Glutamatergic neuron (in vitro differentiated cells): ENCODE data around the gene RAB39A. TPM values are rescaled to one million over a fixed set of nuclear protein-coding genes. Genes with fewer than 3 reads are reported as not detected.
"Not testable (repeated sequence)": the region's sequence is repeated elsewhere in the genome, so short reads cannot be mapped to it uniquely, and the experiment has no call there.

Source experiments
- DNase-seq: peaks from one replicate; pipeline ENCODE4 v3.0.0; 2022
- H3K27ac Mint-ChIP-seq: one replicate; pipeline ENCODE4 v1.8.0; 2020; ENCODE audit warnings: mild to moderate bottlenecking, mixed read lengths, inconsistent platforms; ENCODE audit not compliant: unreplicated experiment
- H3K27me3 Mint-ChIP-seq: one replicate; pipeline ENCODE4 v1.8.0; 2020; ENCODE audit warnings: mild to moderate bottlenecking, moderate library complexity, mixed read lengths, inconsistent platforms; ENCODE audit not compliant: unreplicated experiment
- H3K36me3 Mint-ChIP-seq: one replicate; pipeline ENCODE4 v1.8.0; 2020; ENCODE audit warnings: mild to moderate bottlenecking, mixed read lengths, inconsistent platforms; ENCODE audit not compliant: unreplicated experiment
- H3K4me1 Mint-ChIP-seq: one replicate; pipeline ENCODE4 v1.8.0; 2020; ENCODE audit warnings: mild to moderate bottlenecking, low read depth, mixed read lengths, inconsistent platforms; ENCODE audit not compliant: unreplicated experiment
- H3K4me3 Mint-ChIP-seq: one replicate; pipeline ENCODE4 v1.8.0; 2020; ENCODE audit warnings: mild to moderate bottlenecking, mixed read lengths, inconsistent platforms; ENCODE audit not compliant: unreplicated experiment
- H3K9me3 Mint-ChIP-seq: one replicate; pipeline ENCODE4 v1.8.0; 2020; ENCODE audit warnings: mild to moderate bottlenecking, moderate library complexity, mixed read lengths, inconsistent platforms; ENCODE audit not compliant: unreplicated experiment
- total RNA-seq: library from RNA; stranded (reverse); fragmentation: NEBNext Ultra II Directional; extraction: Animal tissue kit (Norgen Biotek cat#: 25700); gene quantifications from one replicate; pipeline ENCODE4 v1.2.1, GENCODE V29; 2021; ENCODE audit not compliant: unreplicated experiment
- TF ChIP-seq, protein P1 (sequence below): fragments of 200-600 bp; sonication (generic); IDR thresholded peaks from one replicate; pipeline ENCODE4 v1.5.0; 2021; ENCODE audit not compliant: partially characterized antibody, unreplicated experiment

RAB39A gene
- total RNA-seq, 1 donor from 2014 or later, result 21.9 TPM

DNA sequence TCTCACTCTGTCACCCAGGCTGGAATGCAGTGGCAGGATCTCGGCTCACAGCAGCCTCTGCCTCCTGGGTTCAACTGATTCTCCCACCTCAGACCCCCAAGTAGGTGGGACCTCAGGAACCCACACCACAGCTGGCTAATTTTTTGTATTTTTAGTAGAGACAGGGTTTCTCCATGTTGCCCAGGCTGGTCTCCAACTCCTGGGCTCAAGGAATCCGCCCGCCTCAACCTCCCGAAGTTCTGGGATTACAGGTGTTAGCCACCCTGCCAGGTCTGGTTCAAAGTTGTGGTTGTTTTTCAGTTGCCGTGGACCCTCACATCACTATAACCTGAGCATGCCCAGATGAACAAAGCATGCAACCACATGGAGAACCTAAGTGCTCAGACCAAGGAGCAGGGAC lies 13.0 kb upstream of the RAB39A start:
- Mint-ChIP-seq H3K36me3 (no peaks in the 10 kb centered on the region), H3K9me3 (peaks cover 2% of the 10 kb centered on the region), H3K4me1 (no peaks in the 10 kb centered on the region), H3K27me3 (peaks cover 3% of the 10 kb centered on the region), H3K27ac (no peak overlapping the region), H3K4me3 (no peak overlapping the region)
- DNase-seq, result no peak
- TF ChIP-seq, protein P1, sequence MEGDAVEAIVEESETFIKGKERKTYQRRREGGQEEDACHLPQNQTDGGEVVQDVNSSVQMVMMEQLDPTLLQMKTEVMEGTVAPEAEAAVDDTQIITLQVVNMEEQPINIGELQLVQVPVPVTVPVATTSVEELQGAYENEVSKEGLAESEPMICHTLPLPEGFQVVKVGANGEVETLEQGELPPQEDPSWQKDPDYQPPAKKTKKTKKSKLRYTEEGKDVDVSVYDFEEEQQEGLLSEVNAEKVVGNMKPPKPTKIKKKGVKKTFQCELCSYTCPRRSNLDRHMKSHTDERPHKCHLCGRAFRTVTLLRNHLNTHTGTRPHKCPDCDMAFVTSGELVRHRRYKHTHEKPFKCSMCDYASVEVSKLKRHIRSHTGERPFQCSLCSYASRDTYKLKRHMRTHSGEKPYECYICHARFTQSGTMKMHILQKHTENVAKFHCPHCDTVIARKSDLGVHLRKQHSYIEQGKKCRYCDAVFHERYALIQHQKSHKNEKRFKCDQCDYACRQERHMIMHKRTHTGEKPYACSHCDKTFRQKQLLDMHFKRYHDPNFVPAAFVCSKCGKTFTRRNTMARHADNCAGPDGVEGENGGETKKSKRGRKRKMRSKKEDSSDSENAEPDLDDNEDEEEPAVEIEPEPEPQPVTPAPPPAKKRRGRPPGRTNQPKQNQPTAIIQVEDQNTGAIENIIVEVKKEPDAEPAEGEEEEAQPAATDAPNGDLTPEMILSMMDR, result no peak

DNA sequence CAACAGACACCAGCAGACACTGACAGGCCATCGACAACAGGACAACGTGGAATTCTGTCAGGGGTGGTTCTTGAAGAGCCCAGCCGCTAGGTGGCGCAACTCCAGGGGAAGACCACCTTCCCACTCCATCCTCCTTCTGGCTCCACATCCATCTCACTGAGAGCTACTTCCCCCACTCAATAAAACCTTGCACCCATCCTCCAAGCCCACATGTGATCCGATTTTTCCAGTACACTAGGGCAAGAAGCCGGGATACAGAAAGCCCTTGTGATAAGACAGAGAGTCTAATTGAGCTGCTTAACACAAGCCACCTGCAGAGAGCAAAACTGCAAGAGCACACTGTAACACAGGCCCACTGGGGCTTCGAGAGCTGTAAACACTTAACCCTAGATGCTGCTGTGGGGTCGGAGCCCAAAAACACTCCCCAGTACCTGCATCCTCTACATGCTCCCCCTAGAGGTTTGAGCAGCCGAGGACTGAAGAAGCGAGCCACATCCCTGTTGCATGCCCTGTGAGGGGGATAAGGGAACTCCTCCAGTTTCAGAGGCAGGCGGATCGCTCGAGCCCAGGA lies 11.5 kb upstream of the RAB39A start:
- Mint-ChIP-seq H3K27me3 (no peaks in the 10 kb centered on the region), H3K4me1 (no peaks in the 10 kb centered on the region), H3K27ac (no peak overlapping the region), H3K4me3 (no peak overlapping the region), H3K36me3 (no peaks in the 10 kb centered on the region), H3K9me3 (peaks cover 2% of the 10 kb centered on the region)
- peak; percentile 69 for DNase-seq
- TF ChIP-seq, protein P1, result peak; percentile 68

DNA sequence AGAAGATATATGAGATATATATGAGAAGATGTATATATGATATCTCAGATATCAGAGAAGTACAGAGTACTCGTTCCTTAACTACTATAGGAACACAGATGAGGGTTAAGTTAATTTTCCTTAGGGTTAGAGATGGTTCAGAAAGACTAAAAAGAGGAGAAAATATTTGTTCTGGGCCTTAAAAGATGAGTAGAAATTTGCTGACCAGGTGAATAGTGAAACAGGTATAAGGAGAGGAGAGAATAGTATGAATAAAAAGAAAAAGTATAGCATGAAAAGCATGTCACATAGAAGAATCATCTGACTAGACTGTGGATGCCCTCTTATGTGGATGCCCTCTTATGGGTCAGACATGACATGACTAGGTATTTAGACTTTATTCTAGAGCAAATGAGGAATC lies 6.3 kb upstream of the RAB39A start:
- H3K27me3 Mint-ChIP-seq, result no peaks in the 10 kb centered on the region
- H3K4me1 Mint-ChIP-seq, result no peaks in the 10 kb centered on the region
- DNase-seq, result no peak
- peaks cover 2% of the 10 kb centered on the region for H3K9me3 Mint-ChIP-seq
- H3K36me3 Mint-ChIP-seq, result no peaks in the 10 kb centered on the region
- no peak overlapping the region for H3K4me3 Mint-ChIP-seq
- H3K27ac Mint-ChIP-seq, result no peak overlapping the region
- TF ChIP-seq, protein P1, result no peak

DNA sequence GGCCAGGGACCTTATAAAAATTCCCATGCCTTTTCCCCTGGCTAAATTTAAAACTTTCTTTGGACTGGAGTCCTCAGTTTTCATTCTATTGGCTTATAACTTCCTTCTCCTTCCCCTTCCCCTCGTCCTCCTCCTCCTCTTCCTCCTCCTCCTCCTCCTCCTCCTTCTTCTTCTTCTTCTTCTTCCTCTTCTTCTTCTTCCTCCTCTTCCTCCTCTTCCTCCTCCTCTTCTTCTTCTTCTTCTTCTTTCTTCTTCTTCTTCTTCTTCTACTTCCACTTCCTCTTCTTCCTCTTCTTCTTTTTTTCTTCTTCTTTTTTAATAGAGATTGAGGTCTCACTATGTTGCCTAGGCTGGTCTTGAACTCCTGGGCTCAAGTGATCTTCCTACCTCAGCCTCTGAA lies 4.7 kb upstream of the RAB39A start:
- not testable (repeated sequence) for H3K27ac Mint-ChIP-seq, H3K27me3 Mint-ChIP-seq, DNase-seq, H3K4me1 Mint-ChIP-seq, H3K9me3 Mint-ChIP-seq, H3K4me3 Mint-ChIP-seq, H3K36me3 Mint-ChIP-seq

DNA sequence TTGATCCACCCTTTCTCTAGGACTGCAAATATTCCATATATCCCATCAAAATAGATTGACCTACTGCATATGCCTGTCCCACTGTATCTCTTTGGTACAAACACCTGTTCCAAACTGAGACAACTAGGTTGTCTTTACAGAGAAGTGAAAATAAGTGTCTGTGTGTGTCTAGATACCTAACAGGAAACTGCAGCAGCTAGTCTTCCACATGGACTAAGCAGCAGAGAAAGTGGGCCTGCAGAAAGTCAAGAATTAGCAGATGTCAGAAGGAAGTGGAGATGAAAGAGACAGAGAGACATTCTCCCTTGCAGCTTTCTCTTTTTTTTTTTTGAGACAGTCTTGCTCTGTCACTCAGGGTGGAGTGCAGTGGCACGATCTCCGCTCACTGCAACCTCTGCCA lies 3.9 kb upstream of the RAB39A start:
- Mint-ChIP-seq H3K27me3 (peaks cover 5% of the 10 kb centered on the region), H3K36me3 (no peaks in the 10 kb centered on the region), H3K9me3 (peaks cover 5% of the 10 kb centered on the region), H3K4me1 (peaks cover 2% of the 10 kb centered on the region), H3K27ac (no peak overlapping the region), H3K4me3 (no peak overlapping the region)
- no peak for DNase-seq
- TF ChIP-seq, protein P1, result no peak

DNA sequence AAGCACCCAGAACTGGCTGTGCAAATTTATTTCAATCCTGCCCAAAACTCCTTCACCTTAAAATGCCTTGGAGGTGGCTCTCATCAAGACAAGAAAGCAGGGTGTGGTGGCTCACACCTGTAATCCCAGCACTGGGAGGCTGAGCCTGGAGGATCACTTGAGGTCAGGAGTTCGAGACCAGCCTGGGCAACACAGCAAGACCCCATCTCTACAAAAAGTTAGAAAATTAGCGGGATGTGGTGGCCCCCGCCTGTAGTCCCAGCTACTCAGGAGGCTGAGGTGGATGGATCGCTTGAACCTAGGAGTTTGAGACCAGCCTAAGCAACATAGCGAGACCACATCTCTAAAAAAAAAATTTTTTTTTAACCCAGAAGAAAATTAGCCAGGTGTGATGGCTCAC lies 689 bp upstream of the RAB39A start:
- TF ChIP-seq, protein P1, result no peak
- H3K4me3 Mint-ChIP-seq, result peak overlapping the region; percentile 76
- H3K27ac Mint-ChIP-seq, result no peak overlapping the region
- peaks cover 10% of the 10 kb centered on the region for H3K4me1 Mint-ChIP-seq
- peaks cover 13% of the 10 kb centered on the region for H3K9me3 Mint-ChIP-seq
- peaks cover 8% of the 10 kb centered on the region for H3K27me3 Mint-ChIP-seq
- DNase-seq, result no peak
- H3K36me3 Mint-ChIP-seq, result no peaks in the 10 kb centered on the region
